Dermis blood vessel endothelial cell (primary cell): ENCODE measurements around the gene ZEB2. TPM values are rescaled to one million over a fixed set of nuclear protein-coding genes. Genes with fewer than 3 reads are reported as not detected.

Source experiments
- DNase-seq: peaks from one replicate; pipeline ENCODE4 v3.0.0; 2010
- total RNA-seq: library from RNA; depleted of rRNA; stranded (reverse); fragments of >200 nt; gene quantifications from 2 replicates; pipeline ENCODE4 v1.2.3, GENCODE V29; 2014

The ZEB2 gene
- total RNA-seq, 1 donor from 2014 or later, result 5.3 TPM

- no peak for DNase-seq
These were observed 7.4 kb downstream of the ZEB2 start for GRCh38 chr2:144512470-144512869.

GRCh38 chr2:144511937-144512336 is 8.0 kb downstream of the ZEB2 start:
- DNase-seq, result no peak

- no peak for DNase-seq
These were observed 8.6 kb downstream of the ZEB2 start for GRCh38 chr2:144511226-144511810.

GRCh38 chr2:144510294-144510991 is 9.5 kb downstream of the ZEB2 start:
- DNase-seq, result no peak

GRCh38 chr2:144509879-144510221 is 10.1 kb downstream of the ZEB2 start:
- DNase-seq, result no peak

GRCh38 chr2:144509001-144509878 is 10.7 kb downstream of the ZEB2 start:
- DNase-seq, result no peak

GRCh38 chr2:144508172-144508851 is 11.6 kb downstream of the ZEB2 start:
- no peak for DNase-seq

- no peak for DNase-seq
These were observed 12.3 kb downstream of the ZEB2 start for GRCh38 chr2:144507441-144508171.

GRCh38 chr2:144505245-144505831 is 14.6 kb downstream of the ZEB2 start:
- DNase-seq, result no peak

- no peak for DNase-seq
These were observed 15.7 kb downstream of the ZEB2 start for GRCh38 chr2:144504218-144504641.

GRCh38 chr2:144503242-144503641 is 16.7 kb downstream of the ZEB2 start:
- DNase-seq, result no peak

GRCh38 chr2:144502369-144502768 is 17.6 kb downstream of the ZEB2 start:
- DNase-seq, result no peak

- DNase-seq, result no peak
These were observed 18.3 kb downstream of the ZEB2 start for GRCh38 chr2:144501627-144502026.

GRCh38 chr2:144501118-144501517 is 18.8 kb downstream of the ZEB2 start:
- no peak for DNase-seq

- no peak for DNase-seq
These were observed 19.4 kb downstream of the ZEB2 start for GRCh38 chr2:144500563-144500962.

- no peak for DNase-seq
These were observed 21.6 kb downstream of the ZEB2 start for GRCh38 chr2:144498277-144498676.

- DNase-seq, result no peak
These were observed 22.8 kb downstream of the ZEB2 start for GRCh38 chr2:144496977-144497598.

- DNase-seq, result no peak
These were observed 23.6 kb downstream of the ZEB2 start for GRCh38 chr2:144496092-144496976.

GRCh38 chr2:144495227-144496091 is 24.5 kb downstream of the ZEB2 start:
- DNase-seq, result no peak
